B cell (primary cell): ENCODE data around the gene ZSCAN25. TPM values are rescaled to one million over a fixed set of nuclear protein-coding genes. Genes with fewer than 3 reads are reported as not detected.
"Not testable (repeated sequence)": the region's sequence is repeated elsewhere in the genome, so short reads cannot be mapped to it uniquely, and the experiment has no call there.

Experiments
- ATAC-seq: fragments of 200-7000 bp; cut with Tn5 transposase; one replicate; pipeline ENCODE4 v1.10.0; 2021; ENCODE audit warnings: low read depth, mild to moderate bottlenecking, moderate number of reproducible peaks, moderate library complexity
- CTCF ChIA-PET: fragments of 350-600 bp; sonication (Branson Sonifier 250); formaldehyde crosslinking; loops from one replicate; lab custom pipeline; 2021; ENCODE audit warnings: antibody characterized with exemption, inconsistent platforms; lab: Charles Lee
- POLR2A ChIA-PET: fragments of 350-600 bp; sonication (Branson Sonifier 250); formaldehyde crosslinking; loops from one replicate; lab custom pipeline; 2021; ENCODE audit warnings: antibody characterized with exemption; lab: Charles Lee
- DNase-seq: peaks from one replicate; pipeline ENCODE4 v3.0.0; 2013
- H2AFZ ChIP-seq: 2 replicates; pipeline ENCODE4 v1.6.1; 2012; ENCODE audit warnings: mild to moderate bottlenecking, low read depth, low read length; ENCODE audit not compliant: insufficient read depth, poor library complexity, severe bottlenecking
- H3K27ac ChIP-seq, 2 donors: 1 replicate in 1 of 2; 2 replicates in 1 of 2; pipeline ENCODE4 v1.5.1; 2012 to 2013; ENCODE audit warnings: low read length in 2 of 2, mild to moderate bottlenecking in 2 of 2, moderate library complexity in 1 of 2
- H3K27me3 ChIP-seq, 4 experiments: fragments of 200-600 bp in 1 of 4; sonication (generic) in 1 of 4; replicated peaks in 1 of 4; 1 replicate in 2 of 4; 2 replicates in 2 of 4; pipeline versions ENCODE4 v1.6.1 to v1.7.0; 2013 to 2016; ENCODE audit warnings: low read length in 3 of 4, mild to moderate bottlenecking in 2 of 4, mixed read lengths in 1 of 4, moderate library complexity in 1 of 4; ENCODE audit not compliant: insufficient read depth in 4 of 4, control insufficient read depth in 3 of 4; ENCODE audit errors: control extremely low read depth in 1 of 4
- H3K36me3 ChIP-seq, 2 experiments: replicated peaks in 1 of 2; 1 replicate in 1 of 2; 2 replicates in 1 of 2; pipeline versions ENCODE4 v1.6.1 to v1.7.1; 2013; ENCODE audit warnings: low read length in 1 of 2; ENCODE audit not compliant: insufficient read depth in 2 of 2, control insufficient read depth in 1 of 2; ENCODE audit errors: control extremely low read depth in 1 of 2, extremely low read depth in 1 of 2
- H3K4me1 ChIP-seq, 2 donors: fragments of 200-600 bp in 1 of 2; sonication (generic) in 1 of 2; 1 replicate in 1 of 2; 2 replicates in 1 of 2; pipeline versions ENCODE4 v1.5.1 to v1.6.1; 2013 to 2017; ENCODE audit warnings: low read length in 2 of 2; ENCODE audit not compliant: control insufficient read depth in 2 of 2, insufficient read depth in 2 of 2
- H3K4me2 ChIP-seq: replicated peaks from 2 replicates; pipeline ENCODE3; 2012; ENCODE audit warnings: mild to moderate bottlenecking, low read depth, low read length; ENCODE audit not compliant: poor library complexity, severe bottlenecking
- H3K4me3 ChIP-seq, 5 experiments: fragments of 200-600 bp in 1 of 5; sonication (generic) in 1 of 5; 1 replicate in 3 of 5; 2 replicates in 2 of 5; pipeline versions ENCODE4 v1.5.1 to v1.7.0; 2011 to 2016; ENCODE audit warnings: low read length in 4 of 5, mild to moderate bottlenecking in 4 of 5, low read depth in 2 of 5, control low read depth in 1 of 5, moderate library complexity in 1 of 5; ENCODE audit not compliant: insufficient read depth in 1 of 5; ENCODE audit errors: control extremely low read depth in 1 of 5, extremely low read depth in 1 of 5
- H3K79me2 ChIP-seq: fragments of 200-600 bp; sonication (generic); one replicate; pipeline ENCODE4 v1.6.0; 2016; ENCODE audit warnings: low read length; ENCODE audit not compliant: control insufficient read depth, insufficient read depth
- H3K9ac ChIP-seq: fragments of 200-600 bp; sonication (generic); 2 replicates; pipeline ENCODE4 v1.6.1; 2017; ENCODE audit warnings: mild to moderate bottlenecking, low read length, moderate library complexity
- H3K9me3 ChIP-seq, 3 donors: one replicate each; pipeline versions ENCODE4 v1.6.1 to v1.7.1; 2013; ENCODE audit warnings: low read length in 2 of 3; ENCODE audit not compliant: control insufficient read depth in 2 of 3, insufficient read depth in 1 of 3; ENCODE audit errors: control extremely low read depth in 1 of 3
- H4K20me1 ChIP-seq: 2 replicates; pipeline ENCODE4 v1.6.0; 2012; ENCODE audit warnings: mild to moderate bottlenecking, low read length; ENCODE audit not compliant: insufficient read depth, control insufficient read depth, poor library complexity, severe bottlenecking
- H3K27ac Mint-ChIP-seq: one replicate; pipeline ENCODE4 v1.8.0; 2021; ENCODE audit warnings: mixed read lengths
- H3K27me3 Mint-ChIP-seq: one replicate; pipeline ENCODE4 v1.8.0; 2021; ENCODE audit warnings: mixed read lengths
- H3K4me1 Mint-ChIP-seq: one replicate; pipeline ENCODE4 v1.8.0; 2021; ENCODE audit warnings: mixed read lengths
- H3K4me3 Mint-ChIP-seq: one replicate; pipeline ENCODE4 v1.8.0; 2021; ENCODE audit warnings: mixed read lengths
- H3K9me3 Mint-ChIP-seq: one replicate; pipeline ENCODE4 v1.8.0; 2022; ENCODE audit warnings: mixed read lengths; ENCODE audit not compliant: insufficient read depth
- EZH2 ChIP-seq: IDR thresholded peaks from 2 replicates; pipeline ENCODE4 v1.6.1; 2012; ENCODE audit warnings: borderline replicate concordance, low read depth, mild to moderate bottlenecking, moderate library complexity, low read length; ENCODE audit not compliant: insufficient read depth, poor library complexity, severe bottlenecking
- whole genome bisulfite sequencing: methylation state at CpG from one replicate; pipeline ENCODE4 v1.1.5; 2013; ENCODE audit warnings: missing lambda C conversion rate; ENCODE audit not compliant: insufficient coverage; 5-methylcytosine and 5-hydroxymethylcytosine counted together
- intact Hi-C: fragments of 100-400 bp; cut with micrococcal nuclease; formaldehyde crosslinking; loops from one replicate; pipeline ENCODE4 v1.10.0; 2022
- polyA plus RNA-seq: library from polyadenylated mRNA; depleted of rRNA; stranded (reverse); fragments of >200 nt; gene quantifications from 2 replicates; pipeline ENCODE4 v1.2.3, GENCODE V29; 2012
- total RNA-seq, 2 donors: library from RNA; stranded (reverse); fragments of 120-200 nt in 1 of 2; gene quantifications; 1 replicate in 1 of 2; 2 replicates in 1 of 2; pipeline versions ENCODE4 v1.2.3 to v1.2.4, GENCODE V29; 2013 to 2022
- TF ChIP-seq, protein P1 (sequence below): fragments of 200-600 bp; IDR thresholded peaks from one replicate; pipeline ENCODE4 v1.8.0; 2022; ENCODE audit warnings: antibody characterized with exemption, mild to moderate bottlenecking

ZSCAN25 gene
- total and polyA plus RNA-seq, 2 donors (not counting 1 experiment from before 2014, with no cell fraction given): 11.8 to 39.5 TPM

- H3K4me3 Mint-ChIP-seq: no peak overlapping the region
- TF ChIP-seq, protein P1, sequence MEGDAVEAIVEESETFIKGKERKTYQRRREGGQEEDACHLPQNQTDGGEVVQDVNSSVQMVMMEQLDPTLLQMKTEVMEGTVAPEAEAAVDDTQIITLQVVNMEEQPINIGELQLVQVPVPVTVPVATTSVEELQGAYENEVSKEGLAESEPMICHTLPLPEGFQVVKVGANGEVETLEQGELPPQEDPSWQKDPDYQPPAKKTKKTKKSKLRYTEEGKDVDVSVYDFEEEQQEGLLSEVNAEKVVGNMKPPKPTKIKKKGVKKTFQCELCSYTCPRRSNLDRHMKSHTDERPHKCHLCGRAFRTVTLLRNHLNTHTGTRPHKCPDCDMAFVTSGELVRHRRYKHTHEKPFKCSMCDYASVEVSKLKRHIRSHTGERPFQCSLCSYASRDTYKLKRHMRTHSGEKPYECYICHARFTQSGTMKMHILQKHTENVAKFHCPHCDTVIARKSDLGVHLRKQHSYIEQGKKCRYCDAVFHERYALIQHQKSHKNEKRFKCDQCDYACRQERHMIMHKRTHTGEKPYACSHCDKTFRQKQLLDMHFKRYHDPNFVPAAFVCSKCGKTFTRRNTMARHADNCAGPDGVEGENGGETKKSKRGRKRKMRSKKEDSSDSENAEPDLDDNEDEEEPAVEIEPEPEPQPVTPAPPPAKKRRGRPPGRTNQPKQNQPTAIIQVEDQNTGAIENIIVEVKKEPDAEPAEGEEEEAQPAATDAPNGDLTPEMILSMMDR: no peak
- no peak for TF ChIP-seq EZH2
- DNase-seq: no peak
- peaks cover 4% of the 10 kb centered on the region for H3K79me2 ChIP-seq
- H3K4me3 ChIP-seq: no peak overlapping the region
- no peaks in the 10 kb centered on the region for H3K27me3 ChIP-seq
- H2AFZ ChIP-seq: no peak overlapping the region
- H3K9me3 Mint-ChIP-seq: no peaks in the 10 kb centered on the region
- no peaks in the 10 kb centered on the region for H3K4me1 ChIP-seq
- no peak overlapping the region for H3K27ac Mint-ChIP-seq
- WGBS: no CpG with 5 or more reads among the region's 2 CpGs
- H3K4me1 Mint-ChIP-seq: no peaks in the 10 kb centered on the region
- no peak for ATAC-seq
- peaks cover 1 to 3% of the 10 kb centered on the region in 2 experiments for H3K36me3 ChIP-seq
- H3K9ac ChIP-seq: no peak overlapping the region
- no peaks in the 10 kb centered on the region for H4K20me1 ChIP-seq
- POLR2A ChIA-PET: no interaction called here
- H3K4me2 ChIP-seq: no peak overlapping the region
- H3K27ac ChIP-seq: no peak overlapping the region
- intact Hi-C loops: no loop called here
- peaks cover 0 to 5% (median 0%) of the 10 kb centered on the region in 3 donors for H3K9me3 ChIP-seq
- H3K27me3 Mint-ChIP-seq: no peaks in the 10 kb centered on the region
- CTCF ChIA-PET: no interaction called here
Observed at GRCh38 chr7:99652671-99653070, 35.9 kb downstream of the ZSCAN25 start.

- H4K20me1 ChIP-seq, intact Hi-C loops, H3K27me3 ChIP-seq, POLR2A ChIA-PET, ATAC-seq, H3K4me2 ChIP-seq, H3K27ac Mint-ChIP-seq, H3K4me1 Mint-ChIP-seq, H3K4me3 Mint-ChIP-seq, H3K9me3 ChIP-seq, H3K36me3 ChIP-seq, H3K9me3 Mint-ChIP-seq, H2AFZ ChIP-seq, H3K9ac ChIP-seq, H3K79me2 ChIP-seq, H3K27me3 Mint-ChIP-seq, H3K4me1 ChIP-seq, CTCF ChIA-PET, DNase-seq, H3K4me3 ChIP-seq, H3K27ac ChIP-seq: not testable (repeated sequence)
- WGBS: no CpG with 5 or more reads among the region's 4 CpGs
Observed at GRCh38 chr7:99653269-99653668, 36.5 kb downstream of the ZSCAN25 start.
